Right renal cortex interstitium (tissue), 3 donors: ENCODE data around the gene TRIM28. TPM values are rescaled to one million over a fixed set of nuclear protein-coding genes. Genes with fewer than 3 reads are reported as not detected.
A peak's percentile ranks its signal among the peaks of the same experiment; 100 is the strongest.
"Not testable (repeated sequence)": the region's sequence is repeated elsewhere in the genome, so short reads cannot be mapped to it uniquely, and the experiment has no call there.

Source experiments
- DNase-seq, 3 donors: peaks; one replicate each; pipeline ENCODE4 v3.0.0-alpha.2; 2013; ENCODE audit warnings: low read depth in 3 of 3, low spot score in 2 of 3
- polyA plus RNA-seq, 3 donors: library from polyadenylated mRNA; unstranded; fragments of 120-200 nt; gene quantifications; one replicate each; pipeline ENCODE4 v1.2.1, GENCODE V29; 2013; ENCODE audit not compliant: insufficient read length in 3 of 3

The TRIM28 gene
- polyA plus RNA-seq, 3 donors: 682 to 734 (median 690) TPM

DNA sequence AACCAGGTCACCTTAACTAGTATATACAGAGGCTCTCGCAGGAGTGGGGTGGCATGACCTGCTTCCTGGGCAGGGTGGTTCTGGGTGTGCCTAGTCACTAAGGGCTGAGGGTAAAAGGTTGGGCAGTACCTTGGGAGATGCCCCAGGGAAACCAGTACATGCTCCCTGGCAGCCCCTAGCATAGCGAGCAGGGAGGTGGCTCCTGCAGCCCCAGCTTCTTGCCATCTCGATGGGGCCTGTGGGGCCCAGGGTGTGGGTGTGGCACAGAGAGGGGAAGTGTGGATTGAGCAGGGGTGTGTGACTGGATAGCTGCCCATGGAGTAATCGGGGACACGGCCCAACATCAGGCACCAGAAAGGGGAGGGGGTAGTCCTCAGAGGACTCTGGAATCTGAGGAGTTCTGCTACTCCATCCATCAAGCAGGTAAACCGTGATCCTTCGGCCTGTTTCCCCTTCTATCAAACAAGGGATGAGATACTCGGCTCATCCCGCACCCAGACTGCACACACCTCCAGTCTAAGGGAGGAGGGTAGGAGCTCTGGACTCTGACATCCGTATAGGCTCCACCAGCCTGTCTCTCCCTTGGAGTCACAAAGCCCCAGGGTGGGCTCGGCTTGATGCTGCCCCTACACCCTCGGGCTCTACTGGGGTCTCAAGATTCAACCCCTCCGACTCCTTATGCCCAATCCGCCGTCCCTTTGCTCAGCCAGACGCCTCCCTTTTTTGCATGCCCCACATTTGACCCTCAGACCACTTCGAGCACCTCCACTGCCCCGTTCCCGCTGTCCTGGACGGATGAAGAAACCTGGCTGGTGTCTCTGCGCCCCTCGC, 25.4 kb upstream of the TRIM28 start:
- DNase-seq: no peak

GRCh38 chr19:58519087-58519354, 24.8 kb upstream of the TRIM28 start:
- peak in 2 of 3 donors; percentile 51 to 65 for DNase-seq

- peak in 2 of 3 donors; percentile 86 to 92 for DNase-seq
These were observed 24.3 kb upstream of the TRIM28 start, which contains the start of gene ZBTB45 for GRCh38 chr19:58519355-58520256. Gene ZBTB45 (minus strand): TSS chr19:58519810. CDS start chr19:58517673, 2,137 bp downstream.

- no peak for DNase-seq
These were observed 23.6 kb upstream of the TRIM28 start for GRCh38 chr19:58520257-58520599.

GRCh38 chr19:58521651-58522050, 22.2 kb upstream of the TRIM28 start:
- DNase-seq: no peak

DNA sequence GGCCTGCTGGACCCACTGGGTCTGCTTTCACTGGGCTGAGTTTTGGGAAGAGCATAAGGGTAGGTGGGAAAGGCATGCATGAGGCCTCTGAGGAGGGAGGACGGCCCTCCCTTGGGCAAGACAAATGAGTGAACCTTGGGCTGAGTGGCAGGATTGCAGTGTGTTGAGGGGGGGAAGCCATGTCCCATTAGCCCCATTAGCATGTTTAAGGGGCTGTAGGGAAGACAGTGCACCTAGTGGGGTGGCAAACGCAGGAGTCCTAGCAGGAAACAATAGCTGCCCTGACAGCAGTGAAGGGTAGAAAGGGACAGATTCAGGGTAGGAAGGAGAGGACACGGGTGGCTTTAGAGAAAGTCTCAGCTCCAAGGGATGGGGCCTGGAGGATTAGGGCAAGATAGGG, 21.2 kb upstream of the TRIM28 start:
- DNase-seq: no peak

- DNase-seq: no peak
These were observed 14.5 kb upstream of the TRIM28 start for GRCh38 chr19:58529405-58529804.

DNA sequence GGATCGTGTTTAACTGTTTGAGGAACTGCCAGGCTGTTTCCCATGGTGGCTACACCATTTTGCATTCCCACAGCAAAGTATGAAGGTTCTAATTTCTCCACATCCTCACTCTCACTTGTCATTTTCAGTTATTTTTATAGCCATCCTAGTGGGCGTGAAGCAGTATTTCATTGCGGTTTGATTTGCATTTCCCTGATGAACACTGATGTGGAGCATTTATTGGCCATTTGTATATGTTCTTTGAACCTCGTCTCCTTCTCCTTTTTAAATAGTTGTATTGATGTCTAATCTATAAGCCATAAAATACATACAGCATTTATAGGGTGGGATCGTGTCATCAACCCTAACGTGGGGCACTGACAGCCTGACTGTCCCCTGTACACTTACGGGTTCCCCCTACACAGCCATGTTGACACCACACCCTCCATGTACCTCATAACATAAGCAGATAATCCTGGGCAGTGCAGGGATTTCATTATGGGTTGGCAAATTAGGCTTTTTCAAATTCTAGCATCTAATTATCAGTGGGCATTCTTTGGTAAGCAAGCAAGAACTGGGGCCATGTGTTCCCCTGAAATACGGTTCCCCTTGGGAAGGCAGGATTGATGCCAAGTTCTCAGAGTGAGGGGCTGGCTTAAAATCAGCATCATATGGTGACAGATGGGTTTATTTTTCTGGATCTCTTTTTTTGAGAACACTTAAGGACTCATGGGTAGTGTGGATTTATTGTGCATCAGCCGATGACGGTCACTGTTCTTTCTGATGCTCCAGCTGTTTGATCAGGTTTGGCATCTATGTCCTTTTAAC, 12.6 kb upstream of the TRIM28 start:
- DNase-seq: no peak

- no peak for DNase-seq
These were observed 8.0 kb upstream of the TRIM28 start for GRCh38 chr19:58535857-58536256.

GRCh38 chr19:58536852-58537798, 6.7 kb upstream of the TRIM28 start:
- DNase-seq: no peak

DNA sequence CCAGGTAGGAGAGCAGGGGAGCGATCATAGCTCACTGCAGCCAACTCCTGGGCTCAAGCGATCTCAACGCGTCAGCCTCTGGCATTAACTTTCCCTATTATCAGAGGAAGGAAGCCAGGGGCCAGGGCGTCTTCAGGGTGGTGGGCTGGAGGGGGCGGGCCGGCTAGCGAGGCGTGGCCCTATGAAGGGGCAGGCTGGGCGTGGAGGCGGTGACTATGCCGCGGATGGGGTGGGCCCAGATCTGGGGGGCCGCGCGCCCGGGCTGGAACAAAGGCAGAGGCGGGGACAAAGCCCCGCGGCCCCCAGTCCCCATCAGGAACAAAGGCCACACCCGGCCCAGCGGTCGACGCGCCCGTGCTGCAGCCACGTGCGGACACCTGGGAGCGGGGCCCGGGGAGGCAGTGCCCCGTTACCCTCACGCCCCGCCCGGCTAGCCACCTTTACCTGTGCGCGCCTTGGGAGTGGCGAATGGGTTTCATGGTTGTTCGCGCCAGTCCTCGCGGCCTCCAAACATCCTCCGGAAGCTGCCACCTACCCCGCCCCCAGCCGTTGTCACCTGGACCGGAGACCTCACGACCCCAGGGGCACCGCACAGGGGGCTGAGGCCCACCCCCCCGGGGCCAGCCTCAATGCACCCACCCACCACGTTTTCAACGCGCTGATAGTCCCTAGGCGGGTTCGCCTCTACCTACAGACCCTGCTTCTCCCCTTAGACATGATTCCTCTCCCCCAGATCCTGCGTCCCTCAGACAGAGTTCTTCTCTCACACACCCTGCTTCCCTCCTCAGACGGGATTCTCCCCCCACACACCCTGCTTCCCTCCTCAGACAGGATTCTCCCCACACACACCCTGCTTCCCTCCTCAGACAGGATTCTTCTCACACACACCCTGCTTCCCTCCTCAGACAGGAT, 5.4 kb upstream of the TRIM28 start:
- no peak for DNase-seq

GRCh38 chr19:58539169-58539559, 4.7 kb upstream of the TRIM28 start:
- DNase-seq: not testable (repeated sequence)

- not testable (repeated sequence) for DNase-seq
These were observed 1.1 kb upstream of the TRIM28 start for GRCh38 chr19:58542641-58543372.

- no peak for DNase-seq
These were observed 874 bp downstream of the TRIM28 start for GRCh38 chr19:58544591-58545285.

DNA sequence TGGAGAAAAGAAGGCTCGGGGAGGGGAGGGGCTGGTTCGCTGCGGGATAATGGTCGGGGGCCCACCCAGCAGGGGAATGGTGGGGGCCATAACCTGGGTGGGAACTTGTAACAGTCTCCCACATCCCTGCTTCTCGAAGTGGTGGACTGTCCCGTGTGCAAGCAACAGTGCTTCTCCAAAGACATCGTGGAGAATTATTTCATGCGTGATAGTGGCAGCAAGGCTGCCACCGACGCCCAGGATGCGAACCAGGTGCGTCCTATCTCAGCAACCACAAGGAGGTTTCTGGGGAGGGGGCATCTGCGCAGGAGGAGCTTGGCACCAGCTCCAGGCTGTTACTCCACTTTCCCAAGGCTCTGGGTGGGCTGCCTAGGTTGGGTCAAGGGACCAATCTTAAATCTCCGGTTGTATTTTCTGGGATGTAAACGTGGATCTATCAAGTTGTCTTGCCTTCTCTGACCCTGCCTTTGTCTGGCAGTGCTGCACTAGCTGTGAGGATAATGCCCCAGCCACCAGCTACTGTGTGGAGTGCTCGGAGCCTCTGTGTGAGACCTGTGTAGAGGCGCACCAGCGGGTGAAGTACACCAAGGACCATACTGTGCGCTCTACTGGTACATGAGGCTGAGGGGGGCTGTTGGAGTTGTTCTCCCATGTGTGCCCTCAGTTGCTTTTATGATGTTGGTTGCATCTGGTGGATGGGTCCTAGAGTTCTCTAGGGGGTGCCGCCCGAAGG, 1.6 kb downstream of the TRIM28 start:
- no peak for DNase-seq

DNA sequence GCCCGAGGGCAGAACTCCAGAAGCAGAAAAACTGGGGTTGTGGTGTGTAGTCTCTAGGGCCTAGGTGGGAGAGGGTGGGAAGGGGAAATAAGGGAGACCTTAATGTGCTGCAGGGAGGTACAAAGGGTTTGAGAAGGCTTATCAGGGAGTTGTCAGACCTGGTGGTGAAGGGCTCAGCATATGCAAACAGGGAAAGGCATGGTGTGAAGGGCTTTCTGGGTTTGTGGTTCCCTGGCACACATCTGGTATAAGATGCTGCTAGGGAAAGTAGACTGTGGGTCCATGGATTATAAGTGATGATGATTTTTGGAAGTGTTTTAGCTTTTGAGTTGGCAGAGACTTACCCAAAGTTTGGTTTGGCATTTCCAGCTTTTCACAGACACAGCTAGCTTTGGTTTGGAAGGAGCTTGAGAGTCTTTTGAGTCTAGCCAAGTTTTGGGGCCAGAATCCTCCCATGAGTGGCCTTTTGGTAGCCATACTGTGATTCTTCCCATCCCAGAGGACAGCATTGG, 2.2 kb downstream of the TRIM28 start:
- no peak for DNase-seq
